RPMI8226 (cell line): ENCODE results near the gene SPTBN1.

Experiments used
- DNase-seq: peaks from one replicate; pipeline ENCODE4 v3.0.0-alpha.2; 2015

The SPTBN1 gene

GRCh38 chr2:54664238-54664786 is 208.2 kb downstream of the SPTBN1 start:
- DNase-seq = no peak

DNA sequence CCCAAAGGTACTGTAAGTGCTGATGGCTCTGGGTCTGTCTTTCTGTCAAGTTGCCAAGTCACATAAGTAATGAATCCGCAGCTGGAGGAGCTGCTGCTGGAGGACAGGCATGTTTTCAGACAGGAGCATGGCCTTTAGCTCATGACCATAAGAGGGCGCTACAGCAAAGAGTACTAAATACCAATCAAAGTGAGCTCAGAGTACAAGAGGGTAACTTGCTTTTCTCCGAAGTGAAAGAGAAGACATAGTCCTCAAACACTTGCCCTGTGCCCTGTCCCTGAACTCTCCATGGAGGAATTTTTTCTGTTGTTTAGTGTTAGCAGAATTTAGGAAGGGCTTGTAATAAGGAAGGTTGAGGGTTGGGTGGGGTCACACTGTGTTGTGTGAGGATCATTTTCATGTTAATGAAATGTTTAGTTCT is 209.3 kb downstream of the SPTBN1 start:
- peak; percentile 63 for DNase-seq

GRCh38 chr2:54666131-54666633 is 210.1 kb downstream of the SPTBN1 start:
- no peak for DNase-seq

DNA sequence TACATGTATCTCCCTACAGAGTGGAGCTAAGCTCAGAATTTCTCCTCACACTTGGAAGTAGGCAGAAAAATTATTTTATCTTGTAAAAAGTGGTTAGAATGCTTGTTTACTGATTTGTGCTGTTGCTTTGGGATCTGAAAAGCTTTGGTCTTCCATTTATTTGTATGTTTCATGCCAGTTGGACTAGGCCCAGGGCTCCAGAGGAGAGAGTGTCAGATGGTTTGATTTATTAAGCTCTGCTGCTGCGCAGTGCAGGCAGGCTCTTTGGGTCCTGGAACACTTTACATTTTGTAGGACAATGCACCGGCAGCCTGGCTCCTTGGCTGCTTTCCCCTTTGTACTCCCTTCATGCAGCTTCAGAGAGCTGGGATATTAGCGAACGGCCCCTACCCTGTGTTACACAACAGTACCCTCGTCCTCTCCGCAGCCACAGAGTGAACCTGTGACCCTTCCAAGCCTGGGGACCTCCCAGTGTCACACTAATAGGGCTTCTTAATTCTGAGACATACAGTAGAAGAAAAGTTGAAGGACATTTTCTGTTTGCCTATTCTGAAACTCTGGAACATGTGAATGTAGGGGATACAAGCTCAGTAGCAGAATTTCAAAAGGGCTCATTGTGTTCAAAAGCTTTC is 210.6 kb downstream of the SPTBN1 start:
- no peak for DNase-seq

DNA sequence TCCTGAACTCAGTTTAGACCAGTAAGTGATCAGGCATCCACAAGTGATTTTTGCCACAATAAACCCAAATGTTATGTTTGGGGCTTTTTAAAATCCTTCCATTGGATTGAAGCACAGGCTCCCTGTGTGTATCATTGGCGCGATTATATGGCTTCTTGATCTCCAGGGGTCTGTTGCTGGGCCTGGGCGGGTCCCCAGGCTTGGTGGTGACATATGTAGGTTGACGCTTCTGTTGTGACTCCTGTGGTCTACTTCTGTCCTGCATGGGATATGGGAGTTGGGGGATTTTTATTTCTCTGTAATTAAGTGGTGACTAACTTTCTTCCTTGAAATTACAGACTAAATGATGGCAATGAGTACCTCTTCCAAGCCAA is 211.1 kb downstream of the SPTBN1 start:
- DNase-seq = no peak

DNA sequence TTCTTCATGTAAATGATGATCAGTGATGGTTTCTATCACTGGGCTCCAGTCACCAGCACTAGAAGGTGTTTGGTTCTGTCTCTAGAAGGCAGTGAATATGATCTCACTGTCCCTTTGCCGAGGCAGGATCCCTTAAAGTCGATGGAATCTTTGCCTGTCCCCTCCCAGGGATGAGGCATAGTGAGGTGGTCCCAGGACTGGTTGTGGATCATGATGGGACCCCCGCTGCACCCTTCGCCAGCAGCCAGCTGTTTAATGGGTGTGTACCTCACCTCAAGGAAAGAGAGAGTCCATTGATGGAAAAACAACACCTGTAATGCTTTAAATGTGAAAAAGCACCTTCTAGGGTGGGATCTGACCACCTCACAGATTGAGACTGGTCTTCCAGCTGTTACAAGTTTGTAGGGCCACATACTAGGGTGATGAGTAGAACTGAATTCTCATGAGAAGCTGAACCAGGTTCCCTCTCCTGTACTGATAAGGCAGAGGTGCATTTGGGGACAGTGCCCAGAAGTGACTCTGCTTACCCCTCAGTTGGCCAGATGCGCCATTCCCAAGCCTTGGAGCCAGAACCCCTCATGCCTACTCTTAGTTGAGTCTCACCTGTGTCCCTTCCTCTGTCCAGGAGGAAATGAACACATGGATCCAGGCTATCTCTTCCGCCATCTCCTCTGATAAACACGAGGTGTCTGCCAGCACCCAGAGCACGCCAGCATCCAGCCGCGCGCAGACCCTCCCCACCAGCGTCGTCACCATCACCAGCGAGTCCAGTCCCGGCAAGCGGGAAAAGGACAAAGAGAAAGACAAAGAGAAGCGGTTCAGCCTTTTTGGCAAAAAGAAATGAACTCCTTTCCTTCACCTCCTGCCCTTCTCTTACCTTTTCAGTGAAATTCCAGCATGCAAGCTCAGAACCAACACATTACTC is 211.9 kb downstream of the SPTBN1 start:
- no peak for DNase-seq

DNA sequence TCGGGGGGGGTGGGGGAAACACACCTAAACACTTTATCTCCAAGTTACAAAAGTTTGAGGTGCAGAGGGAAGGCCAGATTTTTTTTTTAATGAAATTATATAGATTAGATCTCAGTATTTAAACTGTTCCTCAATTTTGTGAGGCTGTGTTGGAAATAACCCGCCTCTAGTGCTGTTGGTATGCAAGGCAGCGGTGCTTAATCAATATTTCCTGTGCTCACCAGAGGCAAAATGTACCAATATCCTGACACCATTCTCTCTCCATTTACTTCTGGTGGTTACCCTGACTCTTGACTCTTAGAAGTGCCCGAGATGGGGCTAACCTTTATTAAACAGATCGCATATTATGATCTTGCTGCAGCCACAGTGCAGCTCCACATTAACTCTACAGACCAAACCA is 212.6 kb downstream of the SPTBN1 start:
- DNase-seq = no peak

DNA sequence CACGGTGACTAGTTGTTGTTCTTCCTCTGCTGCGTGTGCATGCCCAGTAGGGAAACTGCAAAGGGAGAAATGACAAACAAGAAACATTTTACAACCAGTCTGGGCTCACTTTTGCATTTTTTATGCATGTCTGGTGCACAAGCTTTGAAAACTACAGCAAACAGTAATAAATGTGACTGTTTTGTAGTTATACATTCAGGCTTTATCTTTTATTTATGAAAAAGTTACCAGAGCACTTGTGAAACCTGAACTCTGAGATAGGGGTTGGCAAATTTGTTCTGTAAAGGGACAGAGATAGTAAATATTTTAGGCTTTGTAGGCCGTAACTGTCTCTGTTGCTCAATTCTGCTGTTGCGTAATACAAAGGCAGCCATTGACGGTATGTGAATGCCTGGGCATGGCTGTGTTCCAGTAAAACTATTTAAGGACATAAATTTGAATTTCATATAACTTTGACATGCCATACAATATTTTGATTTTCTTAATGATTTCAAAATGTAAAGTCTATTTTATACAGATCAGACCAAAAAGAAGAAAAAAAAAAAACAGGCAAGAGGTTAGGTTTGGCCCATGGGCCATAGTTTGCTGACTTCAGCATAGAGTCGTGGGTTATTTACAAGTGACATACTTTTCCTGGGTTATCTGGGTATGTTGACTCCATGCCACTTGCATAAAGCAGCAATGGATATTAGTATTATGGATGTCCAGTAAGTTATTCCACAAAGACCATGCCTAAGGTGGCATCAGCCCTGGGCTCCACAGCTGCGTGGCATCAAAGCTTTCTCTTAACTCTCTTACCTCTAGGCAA is 213.8 kb downstream of the SPTBN1 start:
- DNase-seq = no peak

DNA sequence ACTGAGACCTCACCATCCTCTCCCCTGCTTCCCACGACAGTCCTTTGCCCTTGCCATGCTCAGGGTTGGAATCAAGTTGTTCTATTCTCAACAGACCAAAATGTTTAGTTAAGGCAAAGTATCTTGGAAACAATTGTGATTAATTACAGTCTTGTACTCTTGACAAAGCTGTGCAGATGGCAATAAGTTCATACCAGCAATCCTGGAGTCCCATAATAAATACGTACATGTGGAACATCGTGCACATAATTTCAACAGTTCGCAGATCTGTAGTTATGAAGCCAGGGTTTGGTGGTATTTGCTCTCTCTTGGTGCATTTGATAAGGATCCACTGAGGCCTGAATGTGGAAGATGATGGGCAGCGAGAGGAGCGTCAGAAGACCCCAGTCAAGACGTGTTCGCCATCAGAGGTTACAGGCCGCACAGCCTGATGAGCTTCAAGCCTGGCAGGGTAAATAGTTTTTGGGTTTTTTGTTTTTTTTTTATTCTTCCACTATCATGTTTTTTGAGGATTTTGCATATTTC is 214.4 kb downstream of the SPTBN1 start:
- DNase-seq = no peak

- DNase-seq = no peak
Measured at GRCh38 chr2:54671010-54671409, 214.9 kb downstream of the SPTBN1 start.

DNA sequence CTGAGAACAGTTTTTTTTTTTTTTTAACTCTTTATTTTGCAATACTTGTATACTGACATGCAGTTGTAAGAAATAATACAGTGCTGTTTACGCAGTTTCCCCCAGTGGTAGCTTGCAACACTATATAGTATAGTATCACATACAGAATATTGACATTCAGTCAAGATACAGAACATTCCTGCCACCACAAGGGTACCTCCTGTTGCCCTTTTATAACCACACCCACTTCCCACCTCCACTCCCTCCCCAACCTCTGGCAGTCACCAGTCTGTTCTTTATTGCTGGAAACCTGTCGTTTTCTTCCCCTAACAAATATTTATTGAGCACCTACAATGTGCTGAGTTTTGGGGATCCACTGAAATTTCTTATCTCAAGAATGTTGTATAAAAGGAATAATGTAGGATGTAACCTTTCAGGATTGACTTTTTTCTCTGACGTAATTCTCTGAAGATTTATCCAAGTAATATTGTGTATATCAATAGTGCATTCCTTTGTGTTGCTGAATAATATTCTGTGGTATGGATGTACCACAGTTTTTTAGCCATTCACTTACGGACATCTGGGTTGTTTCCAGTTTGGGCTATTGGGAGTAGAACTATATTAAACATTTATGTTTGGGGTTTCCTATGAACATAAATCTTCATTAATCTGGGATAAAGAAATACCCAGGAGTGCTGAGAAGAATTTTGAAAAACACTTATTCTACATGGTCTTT is 215.9 kb downstream of the SPTBN1 start:
- DNase-seq = no peak

GRCh38 chr2:54672590-54673456 is 216.7 kb downstream of the SPTBN1 start:
- DNase-seq = peak; percentile 65

GRCh38 chr2:54673501-54673998 is 217.4 kb downstream of the SPTBN1 start:
- peak; percentile 18 for DNase-seq

DNA sequence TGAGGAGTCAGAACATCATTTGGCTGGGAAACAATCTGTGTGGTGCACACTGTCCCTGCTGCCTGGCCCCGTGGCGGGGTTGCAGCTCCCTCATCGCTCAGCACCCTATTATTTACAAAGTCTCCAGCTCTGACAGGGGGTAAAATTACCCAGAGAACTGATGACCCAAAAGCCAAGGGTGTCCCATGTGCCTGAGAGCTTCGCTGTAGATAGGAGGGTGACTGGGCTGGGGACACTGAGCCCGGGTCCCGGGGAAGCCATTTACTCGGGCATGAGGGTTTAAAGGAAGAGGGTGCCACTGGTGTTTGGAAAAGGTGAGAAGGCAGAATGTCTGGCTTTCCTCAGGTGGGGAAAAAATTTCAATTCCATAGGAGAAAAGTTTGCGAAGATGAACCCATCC is 219.2 kb downstream of the SPTBN1 start:
- DNase-seq = no peak

DNA sequence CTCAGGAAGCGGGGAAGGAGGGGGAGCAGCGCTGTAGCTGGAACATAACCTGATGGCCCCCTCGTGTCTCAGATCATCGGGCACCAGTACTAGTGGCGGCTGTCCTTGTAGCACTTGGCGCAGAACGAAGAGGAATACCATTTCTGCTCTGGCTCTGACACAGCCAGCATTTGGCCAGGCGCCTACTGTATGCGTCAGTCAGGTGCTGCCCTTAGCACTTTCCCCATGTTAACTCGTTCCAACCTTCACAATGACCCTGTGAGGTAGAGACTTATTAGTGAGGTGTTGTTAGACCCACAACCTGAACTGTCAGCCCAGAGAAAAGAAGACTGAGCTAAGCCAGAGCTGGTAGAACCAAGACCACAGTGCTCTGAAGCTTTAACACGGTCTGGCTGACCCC is 219.6 kb downstream of the SPTBN1 start:
- no peak for DNase-seq

DNA sequence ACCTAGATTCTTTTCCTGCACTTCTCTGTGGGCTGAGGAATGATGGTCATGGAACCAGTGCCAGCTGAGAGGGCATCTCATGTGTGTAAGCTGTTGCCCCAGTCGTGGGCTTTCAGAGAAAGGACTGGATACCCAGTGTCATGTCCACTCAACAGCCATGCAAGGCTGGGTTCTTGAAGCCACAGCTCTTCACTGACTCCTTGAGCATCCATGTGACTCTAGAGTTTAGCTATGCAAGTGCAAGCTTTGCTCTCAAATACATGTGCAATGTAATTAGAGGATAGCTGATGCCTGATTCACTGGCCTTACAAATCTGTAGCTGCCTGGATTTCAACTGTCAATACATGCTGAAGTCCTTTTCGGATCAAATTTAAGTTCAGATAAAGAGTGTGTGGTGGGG is 220.5 kb downstream of the SPTBN1 start:
- DNase-seq = no peak

DNA sequence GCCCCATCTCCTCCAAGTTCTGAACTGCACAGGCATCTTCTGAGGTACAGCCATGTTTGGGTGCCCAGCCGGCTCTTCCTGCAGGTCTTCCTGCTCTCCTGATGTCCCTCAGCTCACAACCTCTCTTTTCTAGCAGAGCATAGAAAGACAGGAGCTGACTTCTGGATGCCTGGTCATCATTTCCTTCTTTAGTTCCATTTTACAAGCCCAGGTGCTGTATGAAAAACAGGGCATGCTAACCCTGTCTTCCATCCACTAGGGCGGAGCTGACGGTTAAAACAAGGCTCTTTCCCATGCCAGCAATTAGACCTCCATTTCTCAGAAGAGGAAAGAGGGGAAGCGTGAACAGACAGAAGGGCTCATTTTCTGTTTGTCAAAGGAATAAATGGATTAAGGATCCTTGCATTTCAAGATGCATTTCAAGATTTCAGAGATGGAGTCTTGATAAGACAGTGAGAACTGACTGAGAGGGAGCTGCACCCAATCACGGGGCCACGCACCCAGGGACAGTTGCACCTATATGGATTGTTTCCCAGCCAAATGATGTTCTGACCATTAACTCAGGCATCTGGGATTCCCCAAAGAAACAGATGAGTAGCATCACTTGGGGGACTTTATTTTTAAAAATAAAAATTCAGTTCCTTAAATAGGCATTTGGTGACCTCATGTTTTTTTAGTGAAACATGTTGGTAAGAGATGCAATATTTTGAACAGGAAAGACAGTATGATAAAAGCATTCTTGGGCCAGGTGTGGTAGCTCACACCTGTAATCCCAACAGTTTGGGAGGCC is 221.5 kb downstream of the SPTBN1 start:
- peak; percentile 25 for DNase-seq

DNA sequence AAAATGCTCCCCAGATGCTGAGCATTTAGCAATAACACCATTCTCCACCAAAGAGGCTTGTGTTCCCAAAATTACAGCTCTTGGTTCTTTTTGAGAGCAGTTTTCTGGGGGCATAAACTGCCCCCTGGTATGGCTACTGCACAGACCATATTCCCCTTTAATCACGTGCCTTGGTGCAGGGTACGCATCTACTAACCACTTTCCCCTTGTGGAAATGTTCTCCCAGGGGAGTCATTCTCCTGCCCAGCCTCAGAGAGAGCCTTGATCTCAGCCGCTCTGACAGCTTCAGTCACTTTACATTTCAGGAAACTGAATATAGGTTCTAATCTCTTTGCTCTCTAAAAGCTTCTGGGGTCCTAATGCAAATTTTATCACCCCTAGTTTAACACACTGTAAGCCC is 222.6 kb downstream of the SPTBN1 start:
- DNase-seq = no peak

DNA sequence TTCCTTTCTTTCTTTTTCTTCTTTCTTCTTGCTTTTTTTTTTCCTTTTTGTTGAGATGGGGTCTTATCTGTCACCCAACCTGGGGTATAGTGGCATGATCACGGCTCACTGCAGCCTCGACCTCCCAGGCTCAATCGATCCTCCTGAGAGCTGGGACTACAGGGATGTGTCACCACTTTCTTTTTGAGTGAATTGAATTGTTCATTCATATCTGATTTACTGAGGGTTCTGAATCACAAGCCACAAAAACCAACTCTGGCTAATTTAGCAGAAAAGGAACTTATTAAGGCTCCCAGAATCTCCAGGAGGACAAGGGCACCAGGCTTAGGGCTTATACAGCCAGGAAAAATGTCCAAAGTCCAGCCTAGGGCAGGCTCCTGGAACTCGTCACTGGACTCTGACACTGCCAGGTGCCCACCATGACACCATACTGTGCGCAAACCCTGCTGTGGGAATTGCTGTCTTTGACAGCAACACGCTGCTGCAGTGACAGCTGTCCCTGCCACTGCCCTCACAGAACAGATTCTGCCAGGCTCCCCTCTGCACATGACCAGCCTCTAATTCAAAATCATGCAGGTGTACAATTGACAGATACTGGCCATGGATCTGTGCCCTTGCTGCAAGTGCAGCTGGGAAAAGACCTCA is 224.4 kb downstream of the SPTBN1 start:
- DNase-seq = peak; percentile 7
